Loucy (cell line): ENCODE data around the gene CEP295NL.

Source experiments
- CTCF ChIP-seq: fragments of 200-600 bp; sonication (generic); conservative IDR thresholded peaks from 2 replicates; pipeline ENCODE4 v1.5.1; 2014; ENCODE audit warnings: mild to moderate bottlenecking, antibody characterized with exemption, low read length
- EZH2phosphoT487 ChIP-seq: fragments of 200-600 bp; IDR thresholded peaks from 2 replicates; pipeline ENCODE4 v1.6.1; 2018; ENCODE audit warnings: antibody characterized with exemption, mild to moderate bottlenecking, moderate library complexity, borderline replicate concordance

- TF ChIP-seq CTCF (no peak), EZH2phosphoT487 (no peak)
Measured at GRCh38 chr17:78952706-78953105, 49.7 kb upstream of the CEP295NL start.
